Measurements from ENCODE around the gene ATG4B. TPM values are rescaled to one million over a fixed set of nuclear protein-coding genes. Genes with fewer than 3 reads are reported as not detected.

Gene ATG4B
- total RNA-seq, 1 experiment from 2014 or later, result 133 TPM

DNA sequence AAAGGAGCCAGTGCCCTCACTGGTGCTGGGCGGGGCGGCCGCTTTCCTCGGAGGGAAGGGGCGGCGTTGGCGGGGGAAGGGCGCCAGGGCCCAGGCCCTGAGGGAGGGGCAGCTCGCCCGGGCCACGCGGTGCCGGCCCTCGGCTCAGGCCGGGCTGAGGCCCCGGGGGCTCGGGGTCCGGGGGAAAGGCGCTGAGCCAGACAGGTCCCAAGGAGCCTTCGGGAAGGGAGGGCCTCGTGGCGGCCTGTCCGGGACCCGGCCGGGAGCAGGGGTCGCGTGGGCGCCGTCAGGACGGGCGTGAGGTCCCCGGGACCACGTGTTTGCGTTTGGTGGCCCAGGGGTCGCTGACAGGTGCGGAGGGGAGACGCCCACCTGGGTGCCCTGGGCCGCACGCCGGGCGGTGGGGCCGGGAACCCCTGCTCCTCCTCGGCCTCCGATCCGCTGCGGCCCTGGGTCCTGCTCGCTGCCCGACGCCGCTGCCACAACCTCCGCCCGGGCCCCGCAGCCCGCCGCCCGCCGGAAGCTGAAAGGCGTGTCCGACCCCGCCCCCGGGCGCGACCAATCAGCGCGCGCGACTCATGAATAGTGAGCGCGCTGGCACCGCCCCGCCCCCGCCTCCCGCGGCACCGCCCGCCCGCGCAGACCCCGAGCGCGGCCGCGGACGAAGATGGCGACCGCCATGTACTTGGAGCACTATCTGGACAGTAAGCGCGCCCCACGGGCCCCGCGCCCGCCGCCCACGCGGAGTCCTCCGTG lies 64.1 kb downstream of the ATG4B start, which contains the start of gene ING5 (continued):
- TF ChIP-seq, protein P1, sequence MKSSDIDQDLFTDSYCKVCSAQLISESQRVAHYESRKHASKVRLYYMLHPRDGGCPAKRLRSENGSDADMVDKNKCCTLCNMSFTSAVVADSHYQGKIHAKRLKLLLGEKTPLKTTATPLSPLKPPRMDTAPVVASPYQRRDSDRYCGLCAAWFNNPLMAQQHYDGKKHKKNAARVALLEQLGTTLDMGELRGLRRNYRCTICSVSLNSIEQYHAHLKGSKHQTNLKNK (CRISPR knock-in tag; IDR thresholded peaks at IDR 0.05), result peak; percentile 76; the same call in 1 of the 2 replicates
- TF ChIP-seq JAZF1 (CRISPR knock-in tag; IDR thresholded peaks at IDR 0.05) (no peak), CBFB (CRISPR knock-in tag; IDR thresholded peaks at IDR 0.05; ENCODE audit: low read depth) (no peak), NR3C1 (CRISPR knock-in tag; conservative IDR thresholded peaks at IDR 0.05; ENCODE audit: low read depth) (no peak), MYBL2 (CRISPR knock-in tag; IDR thresholded peaks at IDR 0.05) (peak; percentile 87; the same call in 1 of the 2 replicates), TP53 (CRISPR knock-in tag; IDR thresholded peaks at IDR 0.05) (peak; percentile 58; the same call in 1 of the 2 replicates), FOXP1 (CRISPR knock-in tag; IDR thresholded peaks at IDR 0.05; ENCODE audit: borderline replicate concordance) (peak; percentile 96), ZNF232 (CRISPR knock-in tag; IDR thresholded peaks at IDR 0.05) (no peak), JUN (CRISPR knock-in tag; IDR thresholded peaks at IDR 0.05) (no peak; the same call in 1 of the 2 replicates), ATF1 (CRISPR knock-in tag; IDR thresholded peaks at IDR 0.05) (no peak; the same call in 1 of the 2 replicates), PRRX2 (CRISPR knock-in tag; IDR thresholded peaks at IDR 0.05) (no peak), SOX15 (CRISPR knock-in tag; IDR thresholded peaks at IDR 0.05) (no peak), ZNF219 (CRISPR knock-in tag; IDR thresholded peaks at IDR 0.05; ENCODE audit: borderline replicate concordance) (no peak), NFYB (CRISPR knock-in tag; conservative IDR thresholded peaks at IDR 0.05; ENCODE audit: low read depth) (peak; percentile 63), IRF2 (CRISPR knock-in tag; IDR thresholded peaks at IDR 0.05; ENCODE audit: borderline replicate concordance, low read depth) (peak; percentile 89; the same call in 1 of the 2 replicates), ETV6 (CRISPR knock-in tag; IDR thresholded peaks at IDR 0.05) (peak; percentile 42; the same call in 1 of the 2 replicates), ZNF121 (CRISPR knock-in tag; IDR thresholded peaks at IDR 0.05) (peak; percentile 61; the same call in 1 of the 2 replicates), TCF7 (CRISPR knock-in tag; IDR thresholded peaks at IDR 0.05; ENCODE audit: low read depth) (peak; percentile 88)
- TF ChIP-seq, protein P2, sequence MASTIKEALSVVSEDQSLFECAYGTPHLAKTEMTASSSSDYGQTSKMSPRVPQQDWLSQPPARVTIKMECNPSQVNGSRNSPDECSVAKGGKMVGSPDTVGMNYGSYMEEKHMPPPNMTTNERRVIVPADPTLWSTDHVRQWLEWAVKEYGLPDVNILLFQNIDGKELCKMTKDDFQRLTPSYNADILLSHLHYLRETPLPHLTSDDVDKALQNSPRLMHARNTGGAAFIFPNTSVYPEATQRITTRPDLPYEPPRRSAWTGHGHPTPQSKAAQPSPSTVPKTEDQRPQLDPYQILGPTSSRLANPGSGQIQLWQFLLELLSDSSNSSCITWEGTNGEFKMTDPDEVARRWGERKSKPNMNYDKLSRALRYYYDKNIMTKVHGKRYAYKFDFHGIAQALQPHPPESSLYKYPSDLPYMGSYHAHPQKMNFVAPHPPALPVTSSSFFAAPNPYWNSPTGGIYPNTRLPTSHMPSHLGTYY (CRISPR knock-in tag; IDR thresholded peaks at IDR 0.05), result no peak
- TF ChIP-seq, protein P3, sequence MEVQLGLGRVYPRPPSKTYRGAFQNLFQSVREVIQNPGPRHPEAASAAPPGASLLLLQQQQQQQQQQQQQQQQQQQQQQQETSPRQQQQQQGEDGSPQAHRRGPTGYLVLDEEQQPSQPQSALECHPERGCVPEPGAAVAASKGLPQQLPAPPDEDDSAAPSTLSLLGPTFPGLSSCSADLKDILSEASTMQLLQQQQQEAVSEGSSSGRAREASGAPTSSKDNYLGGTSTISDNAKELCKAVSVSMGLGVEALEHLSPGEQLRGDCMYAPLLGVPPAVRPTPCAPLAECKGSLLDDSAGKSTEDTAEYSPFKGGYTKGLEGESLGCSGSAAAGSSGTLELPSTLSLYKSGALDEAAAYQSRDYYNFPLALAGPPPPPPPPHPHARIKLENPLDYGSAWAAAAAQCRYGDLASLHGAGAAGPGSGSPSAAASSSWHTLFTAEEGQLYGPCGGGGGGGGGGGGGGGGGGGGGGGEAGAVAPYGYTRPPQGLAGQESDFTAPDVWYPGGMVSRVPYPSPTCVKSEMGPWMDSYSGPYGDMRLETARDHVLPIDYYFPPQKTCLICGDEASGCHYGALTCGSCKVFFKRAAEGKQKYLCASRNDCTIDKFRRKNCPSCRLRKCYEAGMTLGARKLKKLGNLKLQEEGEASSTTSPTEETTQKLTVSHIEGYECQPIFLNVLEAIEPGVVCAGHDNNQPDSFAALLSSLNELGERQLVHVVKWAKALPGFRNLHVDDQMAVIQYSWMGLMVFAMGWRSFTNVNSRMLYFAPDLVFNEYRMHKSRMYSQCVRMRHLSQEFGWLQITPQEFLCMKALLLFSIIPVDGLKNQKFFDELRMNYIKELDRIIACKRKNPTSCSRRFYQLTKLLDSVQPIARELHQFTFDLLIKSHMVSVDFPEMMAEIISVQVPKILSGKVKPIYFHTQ (CRISPR knock-in tag; IDR thresholded peaks at IDR 0.05), result no peak
- TF ChIP-seq, protein P4, sequence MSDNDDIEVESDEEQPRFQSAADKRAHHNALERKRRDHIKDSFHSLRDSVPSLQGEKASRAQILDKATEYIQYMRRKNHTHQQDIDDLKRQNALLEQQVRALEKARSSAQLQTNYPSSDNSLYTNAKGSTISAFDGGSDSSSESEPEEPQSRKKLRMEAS (CRISPR knock-in tag; IDR thresholded peaks at IDR 0.05), result peak; percentile 93
- TF ChIP-seq, protein P5, sequence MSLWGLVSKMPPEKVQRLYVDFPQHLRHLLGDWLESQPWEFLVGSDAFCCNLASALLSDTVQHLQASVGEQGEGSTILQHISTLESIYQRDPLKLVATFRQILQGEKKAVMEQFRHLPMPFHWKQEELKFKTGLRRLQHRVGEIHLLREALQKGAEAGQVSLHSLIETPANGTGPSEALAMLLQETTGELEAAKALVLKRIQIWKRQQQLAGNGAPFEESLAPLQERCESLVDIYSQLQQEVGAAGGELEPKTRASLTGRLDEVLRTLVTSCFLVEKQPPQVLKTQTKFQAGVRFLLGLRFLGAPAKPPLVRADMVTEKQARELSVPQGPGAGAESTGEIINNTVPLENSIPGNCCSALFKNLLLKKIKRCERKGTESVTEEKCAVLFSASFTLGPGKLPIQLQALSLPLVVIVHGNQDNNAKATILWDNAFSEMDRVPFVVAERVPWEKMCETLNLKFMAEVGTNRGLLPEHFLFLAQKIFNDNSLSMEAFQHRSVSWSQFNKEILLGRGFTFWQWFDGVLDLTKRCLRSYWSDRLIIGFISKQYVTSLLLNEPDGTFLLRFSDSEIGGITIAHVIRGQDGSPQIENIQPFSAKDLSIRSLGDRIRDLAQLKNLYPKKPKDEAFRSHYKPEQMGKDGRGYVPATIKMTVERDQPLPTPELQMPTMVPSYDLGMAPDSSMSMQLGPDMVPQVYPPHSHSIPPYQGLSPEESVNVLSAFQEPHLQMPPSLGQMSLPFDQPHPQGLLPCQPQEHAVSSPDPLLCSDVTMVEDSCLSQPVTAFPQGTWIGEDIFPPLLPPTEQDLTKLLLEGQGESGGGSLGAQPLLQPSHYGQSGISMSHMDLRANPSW (CRISPR knock-in tag; conservative IDR thresholded peaks at IDR 0.05; ENCODE audit: low read depth), result no peak
- TF ChIP-seq, protein P6, sequence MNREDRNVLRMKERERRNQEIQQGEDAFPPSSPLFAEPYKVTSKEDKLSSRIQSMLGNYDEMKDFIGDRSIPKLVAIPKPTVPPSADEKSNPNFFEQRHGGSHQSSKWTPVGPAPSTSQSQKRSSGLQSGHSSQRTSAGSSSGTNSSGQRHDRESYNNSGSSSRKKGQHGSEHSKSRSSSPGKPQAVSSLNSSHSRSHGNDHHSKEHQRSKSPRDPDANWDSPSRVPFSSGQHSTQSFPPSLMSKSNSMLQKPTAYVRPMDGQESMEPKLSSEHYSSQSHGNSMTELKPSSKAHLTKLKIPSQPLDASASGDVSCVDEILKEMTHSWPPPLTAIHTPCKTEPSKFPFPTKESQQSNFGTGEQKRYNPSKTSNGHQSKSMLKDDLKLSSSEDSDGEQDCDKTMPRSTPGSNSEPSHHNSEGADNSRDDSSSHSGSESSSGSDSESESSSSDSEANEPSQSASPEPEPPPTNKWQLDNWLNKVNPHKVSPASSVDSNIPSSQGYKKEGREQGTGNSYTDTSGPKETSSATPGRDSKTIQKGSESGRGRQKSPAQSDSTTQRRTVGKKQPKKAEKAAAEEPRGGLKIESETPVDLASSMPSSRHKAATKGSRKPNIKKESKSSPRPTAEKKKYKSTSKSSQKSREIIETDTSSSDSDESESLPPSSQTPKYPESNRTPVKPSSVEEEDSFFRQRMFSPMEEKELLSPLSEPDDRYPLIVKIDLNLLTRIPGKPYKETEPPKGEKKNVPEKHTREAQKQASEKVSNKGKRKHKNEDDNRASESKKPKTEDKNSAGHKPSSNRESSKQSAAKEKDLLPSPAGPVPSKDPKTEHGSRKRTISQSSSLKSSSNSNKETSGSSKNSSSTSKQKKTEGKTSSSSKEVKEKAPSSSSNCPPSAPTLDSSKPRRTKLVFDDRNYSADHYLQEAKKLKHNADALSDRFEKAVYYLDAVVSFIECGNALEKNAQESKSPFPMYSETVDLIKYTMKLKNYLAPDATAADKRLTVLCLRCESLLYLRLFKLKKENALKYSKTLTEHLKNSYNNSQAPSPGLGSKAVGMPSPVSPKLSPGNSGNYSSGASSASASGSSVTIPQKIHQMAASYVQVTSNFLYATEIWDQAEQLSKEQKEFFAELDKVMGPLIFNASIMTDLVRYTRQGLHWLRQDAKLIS (CRISPR knock-in tag; IDR thresholded peaks at IDR 0.05; ENCODE audit: borderline replicate concordance), result no peak
- TF ChIP-seq, protein P7, sequence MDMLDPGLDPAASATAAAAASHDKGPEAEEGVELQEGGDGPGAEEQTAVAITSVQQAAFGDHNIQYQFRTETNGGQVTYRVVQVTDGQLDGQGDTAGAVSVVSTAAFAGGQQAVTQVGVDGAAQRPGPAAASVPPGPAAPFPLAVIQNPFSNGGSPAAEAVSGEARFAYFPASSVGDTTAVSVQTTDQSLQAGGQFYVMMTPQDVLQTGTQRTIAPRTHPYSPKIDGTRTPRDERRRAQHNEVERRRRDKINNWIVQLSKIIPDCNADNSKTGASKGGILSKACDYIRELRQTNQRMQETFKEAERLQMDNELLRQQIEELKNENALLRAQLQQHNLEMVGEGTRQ (CRISPR knock-in tag; IDR thresholded peaks at IDR 0.05), result no peak
- TF ChIP-seq, protein P8, sequence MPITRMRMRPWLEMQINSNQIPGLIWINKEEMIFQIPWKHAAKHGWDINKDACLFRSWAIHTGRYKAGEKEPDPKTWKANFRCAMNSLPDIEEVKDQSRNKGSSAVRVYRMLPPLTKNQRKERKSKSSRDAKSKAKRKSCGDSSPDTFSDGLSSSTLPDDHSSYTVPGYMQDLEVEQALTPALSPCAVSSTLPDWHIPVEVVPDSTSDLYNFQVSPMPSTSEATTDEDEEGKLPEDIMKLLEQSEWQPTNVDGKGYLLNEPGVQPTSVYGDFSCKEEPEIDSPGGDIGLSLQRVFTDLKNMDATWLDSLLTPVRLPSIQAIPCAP (CRISPR knock-in tag; IDR thresholded peaks at IDR 0.05), result no peak; the same call in 1 of the 2 replicates
